HTERT RPE-1 (cell line): ENCODE data around the gene SPNS1.
"Not testable (repeated sequence)": the region's sequence is repeated elsewhere in the genome, so short reads cannot be mapped to it uniquely, and the experiment has no call there.

Experiments
- in situ Hi-C: fragments of 300-500 bp; cut with MboI; formaldehyde crosslinking; loops from 4 replicates; pipeline ENCODE4 v1.14.3; 2020; ENCODE audit warnings: low sequenced_read_pairs

Gene SPNS1

GRCh38 chr16:28989363-28989762, 14.8 kb downstream of the SPNS1 start:
- in situ Hi-C loops: no loop called here

DNA sequence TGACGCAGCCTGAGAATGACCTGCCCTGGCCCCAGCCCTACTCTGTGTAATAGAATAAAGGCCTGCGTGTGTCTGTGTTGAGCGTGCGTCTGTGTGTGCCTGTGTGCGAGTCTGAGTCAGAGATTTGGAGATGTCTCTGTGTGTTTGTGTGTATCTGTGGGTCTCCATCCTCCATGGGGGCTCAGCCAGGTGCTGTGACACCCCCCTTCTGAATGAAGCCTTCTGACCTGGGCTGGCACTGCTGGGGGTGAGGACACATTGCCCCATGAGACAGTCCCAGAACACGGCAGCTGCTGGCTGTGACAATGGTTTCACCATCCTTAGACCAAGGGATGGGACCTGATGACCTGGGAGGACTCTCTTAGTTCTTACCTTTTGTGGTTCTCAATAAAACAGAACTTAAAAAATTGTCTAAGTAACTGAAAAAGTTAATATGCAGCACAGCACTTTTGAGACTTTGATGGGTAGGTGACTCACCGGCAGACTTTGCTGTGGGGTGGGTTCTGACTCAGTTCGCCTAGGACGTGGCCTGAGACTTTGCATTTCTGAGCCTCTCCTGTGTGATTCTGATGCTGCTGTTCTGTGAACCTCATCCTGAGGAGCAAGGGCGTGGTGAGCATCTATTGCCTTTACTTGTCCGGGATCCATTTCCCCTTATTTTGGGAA, 15.9 kb downstream of the SPNS1 start:
- in situ Hi-C loops: no loop called here

- in situ Hi-C loops: no loop called here
Measured at GRCh38 chr16:28991687-28992086, 17.1 kb downstream of the SPNS1 start.

DNA sequence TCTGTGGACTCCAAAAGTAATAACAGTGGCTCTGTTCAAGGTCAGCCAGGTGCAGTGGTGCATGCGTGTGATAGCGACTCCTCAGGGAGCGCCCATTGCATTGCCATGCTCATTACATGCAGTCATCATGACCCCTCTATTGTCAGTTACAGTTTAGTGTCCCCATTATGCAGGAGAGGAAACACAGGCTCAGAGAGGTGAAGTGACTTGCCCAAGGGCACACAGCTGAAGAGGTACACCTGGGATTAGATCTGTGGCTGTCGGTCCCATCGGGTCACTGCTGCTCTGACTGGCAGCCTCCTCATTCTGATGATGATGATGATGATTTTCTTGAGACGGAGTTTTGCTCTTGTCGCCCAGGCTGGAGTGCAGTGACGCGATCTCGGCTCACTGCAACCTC, 17.9 kb downstream of the SPNS1 start:
- in situ Hi-C loops: no loop called here

DNA sequence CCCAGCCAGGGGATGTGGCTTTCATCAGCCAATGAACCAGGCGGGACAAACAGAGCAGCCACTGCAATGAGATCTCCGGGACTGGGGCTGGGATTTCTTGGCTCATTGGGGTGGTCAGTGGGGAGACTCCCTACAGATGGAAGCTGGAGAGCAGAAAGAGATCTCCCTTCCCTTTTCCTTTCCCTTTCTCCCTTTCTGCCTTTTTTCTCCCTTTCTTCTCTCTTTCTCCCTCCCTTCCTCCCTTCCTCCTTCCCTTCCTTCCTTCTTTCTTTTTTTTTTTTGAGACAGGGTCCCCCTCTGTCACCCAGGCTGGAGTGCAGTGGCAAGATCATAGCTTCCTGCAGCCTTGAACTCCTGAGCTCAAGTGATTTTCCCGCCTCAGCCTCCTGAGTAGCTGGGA, 24.3 kb downstream of the SPNS1 start:
- in situ Hi-C loops: no loop called here

DNA sequence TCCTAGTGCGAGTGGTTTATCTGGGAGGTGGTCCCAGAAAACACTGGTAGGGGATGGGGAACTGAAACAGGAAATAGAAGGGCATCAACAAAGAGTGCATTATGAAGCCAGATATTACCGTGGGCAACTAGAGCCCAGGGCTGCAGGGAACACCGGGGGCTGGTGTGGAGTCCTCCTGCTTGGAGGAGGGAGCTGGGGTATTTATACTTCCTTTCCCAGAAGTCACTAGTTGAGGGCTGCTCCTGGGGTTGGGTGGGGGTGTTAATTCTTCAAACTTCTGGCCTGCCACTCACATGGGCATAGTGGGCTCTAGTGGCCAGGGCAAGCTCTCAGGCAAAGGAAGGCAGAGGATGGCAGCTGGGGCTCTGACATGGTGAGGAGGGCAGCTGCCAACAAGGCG, 25.0 kb downstream of the SPNS1 start:
- in situ Hi-C loops: no loop called here

DNA sequence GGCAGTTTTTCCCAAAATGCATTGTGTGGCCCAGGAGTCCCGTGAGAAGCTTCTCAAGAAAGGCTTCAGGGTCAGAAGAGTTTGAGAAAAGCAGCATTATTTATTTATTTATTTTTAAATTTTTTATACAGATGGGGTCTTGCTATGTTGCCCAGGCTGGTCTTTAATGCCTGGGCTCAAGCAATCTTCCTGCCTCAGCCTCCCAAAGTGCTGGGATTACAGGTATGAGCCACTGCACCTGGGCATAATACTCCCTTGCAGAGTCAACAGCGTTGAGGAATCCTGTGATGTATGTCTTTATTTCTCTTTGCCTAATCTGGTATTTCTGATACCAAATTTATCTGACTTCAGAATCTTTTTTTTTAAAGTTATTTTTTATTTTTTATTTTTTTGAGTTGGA, 25.4 kb downstream of the SPNS1 start:
- in situ Hi-C loops: no loop called here

- in situ Hi-C loops: not testable (repeated sequence)
Measured at GRCh38 chr16:29004496-29005139, 30.0 kb downstream of the SPNS1 start.

DNA sequence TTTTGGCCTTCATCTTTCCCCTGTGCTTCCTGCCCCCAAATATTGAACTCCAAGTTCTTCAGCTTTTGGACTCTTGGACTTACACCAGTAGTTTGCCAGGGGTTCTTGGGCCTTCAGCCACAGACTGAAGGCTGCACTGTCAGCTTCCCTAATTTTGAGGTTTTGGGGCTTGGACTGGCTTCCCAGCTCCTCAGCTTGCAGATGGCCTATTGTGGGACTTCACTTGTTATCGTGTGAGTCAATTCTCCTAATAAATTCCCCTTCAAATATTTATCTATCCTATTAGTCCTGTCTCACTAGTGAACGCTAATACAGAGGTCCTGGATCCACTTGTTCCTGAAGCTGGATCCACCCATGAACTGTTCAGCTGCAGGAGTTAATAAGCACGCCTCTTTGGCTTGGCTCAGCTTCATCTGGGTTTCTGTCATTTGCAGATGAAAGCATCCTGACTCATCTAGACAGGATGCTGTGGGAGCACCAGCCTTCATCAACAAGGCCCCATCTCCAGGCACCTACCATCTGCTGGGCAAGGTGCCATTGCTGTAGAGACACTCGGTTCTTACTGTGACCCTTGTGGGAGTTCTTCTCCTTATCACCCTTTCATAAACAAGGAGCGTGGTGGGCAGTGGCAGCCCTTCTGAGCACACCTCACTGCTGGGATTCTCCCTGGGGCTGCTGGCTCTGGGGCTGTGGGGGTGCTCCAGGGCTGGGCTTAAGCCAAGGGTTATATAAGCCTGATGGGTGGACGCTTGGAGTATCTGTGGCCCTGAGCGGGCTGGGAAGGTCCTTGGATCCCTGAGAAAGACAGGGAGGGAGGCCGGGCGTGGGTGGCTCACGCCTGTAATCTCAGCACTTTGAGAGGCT, 33.4 kb downstream of the SPNS1 start:
- in situ Hi-C loops: no loop called here

DNA sequence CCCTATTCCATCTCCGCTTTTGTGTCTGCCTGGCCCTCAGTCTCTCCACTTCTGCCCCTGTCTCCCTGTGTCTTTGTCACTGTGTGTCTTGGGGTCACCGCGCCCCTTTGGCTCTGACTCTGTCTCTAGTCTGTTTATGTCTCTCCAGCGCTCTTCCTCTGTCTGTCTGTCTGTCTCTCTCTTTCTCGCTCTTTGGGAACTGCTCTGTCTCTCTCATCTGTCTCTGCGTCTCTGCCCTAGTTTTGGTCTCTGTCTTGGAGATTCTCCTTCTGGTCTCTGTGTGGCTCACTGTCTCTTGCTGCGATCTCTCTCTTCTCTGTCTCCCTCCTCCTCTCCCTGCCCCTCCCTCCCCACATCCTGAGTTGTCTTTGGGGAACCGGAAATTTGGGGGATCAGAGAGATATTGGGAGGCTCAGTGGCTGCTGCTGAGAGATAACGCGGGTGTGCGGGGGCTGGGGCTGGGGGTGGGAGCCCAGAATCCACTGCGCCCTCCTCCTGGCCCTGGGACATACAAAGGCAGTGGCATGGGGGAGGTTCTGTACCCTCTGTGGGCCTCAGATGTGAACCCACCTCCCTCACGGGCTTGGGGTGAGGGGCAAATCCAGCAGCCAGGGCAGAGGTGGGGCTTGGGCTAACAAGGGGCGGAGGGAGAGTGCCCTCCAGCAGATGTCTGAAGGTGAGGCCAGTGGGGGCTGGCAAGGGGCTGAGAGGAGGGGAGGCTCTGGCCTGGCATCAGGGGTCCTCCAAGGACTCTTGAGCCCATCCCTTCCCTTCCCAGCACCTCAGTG, 34.7 kb downstream of the SPNS1 start:
- in situ Hi-C loops: no loop called here

DNA sequence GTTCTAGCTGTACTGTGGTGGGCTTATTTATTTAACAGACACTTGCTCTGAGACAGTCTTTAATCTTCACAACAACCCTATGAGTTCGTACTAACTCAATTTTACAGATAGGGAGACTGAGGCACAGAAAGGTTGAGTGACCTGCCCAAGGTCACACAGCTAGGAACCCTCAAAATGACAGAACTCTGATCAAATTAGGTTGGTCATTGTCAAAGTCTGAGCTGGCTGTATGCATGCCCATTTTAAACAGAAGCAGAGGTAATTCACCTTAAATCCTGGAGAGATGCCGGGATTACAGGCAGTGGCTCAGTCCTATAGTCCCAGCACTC, 35.2 kb downstream of the SPNS1 start:
- in situ Hi-C loops: no loop called here

DNA sequence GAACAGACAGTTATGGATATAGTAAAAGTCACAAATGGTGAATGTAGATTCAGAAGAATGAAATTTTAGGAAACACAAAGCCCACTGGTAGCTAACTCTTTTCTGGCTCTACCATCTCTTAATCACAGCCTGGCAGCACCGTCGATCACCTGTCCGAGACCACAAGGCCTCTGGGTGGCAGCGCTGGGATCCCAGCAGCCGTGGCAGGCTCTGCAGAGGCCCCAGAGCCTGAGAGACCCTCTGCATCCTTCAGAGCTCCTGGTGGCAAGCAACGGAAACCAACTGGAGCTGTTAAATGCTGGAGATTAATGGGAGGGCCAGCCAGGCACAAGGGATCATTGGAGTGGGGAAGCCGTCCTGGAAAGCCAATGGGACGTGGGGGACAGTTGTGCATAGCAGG, 36.5 kb downstream of the SPNS1 start:
- in situ Hi-C loops: no loop called here

- in situ Hi-C loops: no loop called here
Measured at GRCh38 chr16:29011851-29012250, 37.3 kb downstream of the SPNS1 start.

DNA sequence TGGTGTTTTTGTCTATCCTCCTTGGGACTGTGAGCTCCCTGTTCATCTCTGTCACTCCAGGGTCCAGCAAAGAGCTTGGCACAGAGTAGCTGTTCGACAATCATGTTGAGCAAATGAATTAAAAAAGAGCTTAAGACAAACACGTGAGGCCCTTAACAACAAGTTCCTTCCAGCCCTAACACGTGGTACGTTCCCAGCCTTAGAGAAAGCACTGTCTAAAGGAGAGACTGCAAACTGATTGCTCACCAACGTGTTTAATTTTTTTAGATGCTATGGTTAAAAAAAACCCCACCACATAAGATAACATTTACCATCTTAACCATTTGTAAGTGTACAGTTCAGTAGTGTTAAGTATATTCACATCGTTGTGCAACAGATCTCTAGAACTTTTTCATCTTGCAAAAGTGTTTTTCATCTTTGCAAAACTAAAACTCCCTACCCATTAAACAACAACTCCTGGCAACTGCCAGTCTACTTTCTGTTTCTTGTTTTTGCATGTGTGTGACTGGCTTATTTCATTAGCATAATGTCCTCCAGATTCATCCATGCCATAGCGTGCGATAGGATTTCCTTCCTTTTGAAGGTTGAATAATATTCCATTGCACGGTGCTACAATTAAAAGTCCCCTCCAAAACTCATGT, 38.5 kb downstream of the SPNS1 start:
- in situ Hi-C loops: no loop called here

GRCh38 chr16:29014561-29015069, 40.0 kb downstream of the SPNS1 start:
- in situ Hi-C loops: no loop called here

DNA sequence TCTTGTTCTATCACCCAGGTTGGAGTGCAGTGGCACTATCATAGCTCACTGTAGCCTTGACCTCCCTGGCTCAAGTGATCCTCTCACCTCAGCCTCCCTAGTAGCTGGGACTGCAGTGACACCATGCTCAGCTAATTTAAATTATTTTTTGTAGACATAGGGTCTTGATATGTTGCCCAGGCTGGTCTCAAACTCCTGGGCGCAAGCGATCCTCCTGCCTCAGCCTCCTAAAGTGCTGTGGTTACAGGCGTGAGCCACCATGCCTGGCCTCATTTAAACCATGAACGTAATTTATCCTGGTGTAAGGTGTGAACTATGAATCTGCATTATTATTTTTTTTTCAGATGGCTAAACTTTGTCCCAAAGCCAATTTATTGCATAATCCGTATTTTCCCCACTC, 47.6 kb downstream of the SPNS1 start:
- in situ Hi-C loops: no loop called here

DNA sequence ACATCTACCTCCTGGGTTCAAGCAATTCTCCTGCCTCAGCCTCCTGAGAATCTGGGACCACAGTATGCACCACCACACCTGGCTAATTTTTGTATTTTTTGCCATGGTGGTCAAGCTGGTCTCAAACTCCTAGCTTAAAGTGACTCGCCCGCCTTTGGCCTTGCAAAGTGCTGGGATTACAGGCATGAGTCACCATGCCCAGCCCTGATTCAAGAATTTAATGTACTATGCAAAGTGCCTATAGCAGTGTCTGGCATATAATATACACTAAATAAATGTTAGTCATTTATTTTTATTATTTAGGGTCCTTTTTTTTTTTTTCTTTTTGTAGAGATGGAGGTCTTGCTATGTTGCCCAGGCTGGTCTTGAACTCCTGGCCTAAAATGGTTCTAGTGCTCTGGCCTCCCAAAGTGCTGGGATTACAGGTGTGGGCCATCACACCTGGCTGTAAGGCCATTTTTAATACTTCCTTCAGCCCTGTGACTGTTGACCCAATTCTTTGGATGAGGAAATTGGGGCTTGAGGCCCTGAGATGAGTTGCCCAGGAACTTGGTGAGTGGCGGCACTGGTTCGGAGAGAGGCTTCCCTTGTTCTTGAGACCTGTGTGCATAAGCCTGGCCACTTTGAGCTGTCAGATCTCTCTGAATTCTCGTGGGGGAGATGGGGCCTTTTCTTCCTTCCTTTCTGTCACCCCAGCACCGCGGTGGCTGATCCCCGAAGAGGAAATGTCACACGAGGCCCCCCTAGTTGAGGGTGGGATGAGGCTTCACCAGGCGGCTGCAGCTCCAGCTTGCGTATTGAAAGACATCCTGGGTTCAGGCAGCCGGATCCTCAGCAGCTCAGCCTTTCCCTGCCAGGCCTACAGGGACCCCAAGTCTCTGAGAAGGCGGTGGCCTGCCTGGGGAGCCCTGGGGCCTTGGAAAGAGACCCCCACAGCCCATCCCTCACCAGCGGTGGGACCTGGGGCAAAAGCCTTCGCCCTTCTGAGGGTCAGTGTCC, 49.0 kb downstream of the SPNS1 start:
- in situ Hi-C loops: no loop called here

GRCh38 chr16:29024278-29024677, 49.7 kb downstream of the SPNS1 start:
- in situ Hi-C loops: no loop called here

- in situ Hi-C loops: no loop called here
Measured at GRCh38 chr16:29025218-29025617, 50.6 kb downstream of the SPNS1 start.
